Parathyroid adenoma (tissue), 2 donors: ENCODE results near the gene TLE6.

Source experiments
- H2AFZ ChIP-seq: fragments of 300-600 bp; sonication (generic); one replicate; pipeline ENCODE4 v1.7.0; 2017; ENCODE audit warnings: antibody characterized with exemption, mild to moderate bottlenecking
- H3K27ac ChIP-seq: fragments of 300-600 bp; sonication (generic); one replicate; pipeline ENCODE4 v1.7.0; 2017
- H3K27me3 ChIP-seq: fragments of 300-600 bp; sonication (generic); one replicate; pipeline ENCODE4 v1.7.0; 2017; ENCODE audit warnings: low read length; ENCODE audit not compliant: control insufficient read depth, insufficient read depth
- H3K36me3 ChIP-seq: fragments of 300-600 bp; sonication (generic); one replicate; pipeline ENCODE4 v1.7.0; 2017; ENCODE audit warnings: low read length; ENCODE audit not compliant: control insufficient read depth, insufficient read depth
- H3K4me1 ChIP-seq: fragments of 300-600 bp; sonication (generic); one replicate; pipeline ENCODE4 v1.7.0; 2017; ENCODE audit warnings: control low read depth
- H3K4me2 ChIP-seq: fragments of 300-600 bp; sonication (generic); one replicate; pipeline ENCODE4 v1.7.0; 2017; ENCODE audit warnings: low read length
- H3K4me3 ChIP-seq: fragments of 300-600 bp; sonication (generic); one replicate; pipeline ENCODE4 v1.7.0; 2017; ENCODE audit warnings: low read depth, low read length
- H3K79me2 ChIP-seq: fragments of 300-600 bp; sonication (generic); one replicate; pipeline ENCODE4 v1.7.0; 2017; ENCODE audit warnings: control low read depth
- H3K9ac ChIP-seq: fragments of 300-600 bp; sonication (generic); one replicate; pipeline ENCODE4 v1.7.0; 2017; ENCODE audit warnings: mild to moderate bottlenecking
- H3K9me3 ChIP-seq: fragments of 300-600 bp; sonication (generic); one replicate; pipeline ENCODE4 v1.7.0; 2017; ENCODE audit warnings: low read length; ENCODE audit not compliant: control insufficient read depth
- TF ChIP-seq, protein P1 (sequence below): fragments of 300-600 bp; sonication (generic); IDR thresholded peaks from one replicate; pipeline ENCODE4 v1.7.0; 2017; ENCODE audit warnings: antibody characterized with exemption, mild to moderate bottlenecking
- donor health status: primary hyperparathyroidism.

Gene TLE6

DNA sequence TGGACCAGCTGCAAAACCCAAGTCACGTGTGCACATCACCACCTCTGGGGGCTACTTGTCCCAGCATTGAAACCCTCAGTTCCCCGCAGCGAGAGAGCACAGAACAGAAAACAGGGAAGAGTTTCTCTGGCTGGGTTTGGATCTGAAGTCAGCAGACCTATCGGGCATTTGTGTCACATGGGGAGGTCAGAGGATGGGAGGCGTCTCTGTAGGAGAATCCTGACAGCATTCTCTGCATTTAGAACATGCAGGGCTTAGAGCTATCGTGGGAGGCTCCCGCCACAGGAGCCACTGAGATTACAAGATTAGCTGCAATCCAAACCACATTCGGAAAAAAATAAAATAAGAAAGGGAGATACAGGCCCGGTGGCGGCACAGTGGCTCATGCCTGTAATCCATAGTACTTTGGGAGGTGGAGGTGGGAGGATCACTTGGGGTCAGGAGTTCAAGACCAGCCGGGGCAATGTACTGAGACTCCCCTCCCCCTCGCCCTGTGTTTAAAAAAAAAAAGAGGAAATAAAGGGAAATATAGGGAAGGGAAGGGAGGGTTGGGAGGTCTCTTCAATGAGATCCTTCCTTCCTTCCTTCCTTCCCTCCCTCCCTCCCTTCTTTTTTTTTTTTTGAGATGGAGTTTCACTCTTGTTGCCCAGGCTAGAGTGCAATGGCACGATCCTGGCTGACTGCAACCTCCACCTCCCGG, 2.9 kb upstream of the TLE6 start:
- TF ChIP-seq, protein P1, sequence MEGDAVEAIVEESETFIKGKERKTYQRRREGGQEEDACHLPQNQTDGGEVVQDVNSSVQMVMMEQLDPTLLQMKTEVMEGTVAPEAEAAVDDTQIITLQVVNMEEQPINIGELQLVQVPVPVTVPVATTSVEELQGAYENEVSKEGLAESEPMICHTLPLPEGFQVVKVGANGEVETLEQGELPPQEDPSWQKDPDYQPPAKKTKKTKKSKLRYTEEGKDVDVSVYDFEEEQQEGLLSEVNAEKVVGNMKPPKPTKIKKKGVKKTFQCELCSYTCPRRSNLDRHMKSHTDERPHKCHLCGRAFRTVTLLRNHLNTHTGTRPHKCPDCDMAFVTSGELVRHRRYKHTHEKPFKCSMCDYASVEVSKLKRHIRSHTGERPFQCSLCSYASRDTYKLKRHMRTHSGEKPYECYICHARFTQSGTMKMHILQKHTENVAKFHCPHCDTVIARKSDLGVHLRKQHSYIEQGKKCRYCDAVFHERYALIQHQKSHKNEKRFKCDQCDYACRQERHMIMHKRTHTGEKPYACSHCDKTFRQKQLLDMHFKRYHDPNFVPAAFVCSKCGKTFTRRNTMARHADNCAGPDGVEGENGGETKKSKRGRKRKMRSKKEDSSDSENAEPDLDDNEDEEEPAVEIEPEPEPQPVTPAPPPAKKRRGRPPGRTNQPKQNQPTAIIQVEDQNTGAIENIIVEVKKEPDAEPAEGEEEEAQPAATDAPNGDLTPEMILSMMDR, result no peak
- H3K27ac ChIP-seq, result peak overlapping the region; percentile 45
- peak overlapping the region; percentile 33 for H3K4me2 ChIP-seq
- no peak overlapping the region for H3K4me3 ChIP-seq
- H3K9me3 ChIP-seq, result no peaks in the 10 kb centered on the region
- H3K36me3 ChIP-seq, result no peaks in the 10 kb centered on the region
- no peaks in the 10 kb centered on the region for H3K79me2 ChIP-seq
- no peak overlapping the region for H3K9ac ChIP-seq
- H2AFZ ChIP-seq, result peak overlapping the region; percentile 39
- H3K27me3 ChIP-seq, result no peaks in the 10 kb centered on the region
- peaks cover 32% of the 10 kb centered on the region for H3K4me1 ChIP-seq

DNA sequence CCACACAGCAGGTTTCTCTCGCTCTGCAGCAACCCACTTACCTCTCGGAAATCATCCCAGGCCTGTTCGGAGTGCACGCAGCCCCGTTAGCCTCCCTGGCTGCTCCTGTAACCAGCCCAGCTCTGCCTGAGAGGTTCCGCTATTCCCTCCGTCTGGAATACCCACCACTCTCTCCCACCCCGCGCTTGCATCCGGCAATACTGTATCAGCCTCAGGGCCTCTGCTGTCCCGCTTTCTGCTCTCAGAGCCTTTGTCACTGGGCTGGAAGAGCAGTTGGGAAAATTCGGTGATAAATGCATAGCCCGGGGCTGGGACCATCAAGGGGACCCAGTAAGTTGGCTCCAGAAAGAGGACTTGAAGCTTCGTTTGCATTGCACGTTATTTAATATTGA, 759 bp upstream of the TLE6 start:
- Histone ChIP-seq H3K9ac (no peak overlapping the region), H3K9me3 (no peaks in the 10 kb centered on the region), H3K36me3 (no peaks in the 10 kb centered on the region), H3K4me3 (peak overlapping the region; percentile 63), H3K27ac (peak overlapping the region; percentile 18), H3K4me1 (peaks cover 29% of the 10 kb centered on the region), H3K27me3 (no peaks in the 10 kb centered on the region), H2AFZ (peak overlapping the region; percentile 67), H3K79me2 (no peaks in the 10 kb centered on the region), H3K4me2 (peak overlapping the region; percentile 88)
- TF ChIP-seq, protein P1, result no peak

DNA sequence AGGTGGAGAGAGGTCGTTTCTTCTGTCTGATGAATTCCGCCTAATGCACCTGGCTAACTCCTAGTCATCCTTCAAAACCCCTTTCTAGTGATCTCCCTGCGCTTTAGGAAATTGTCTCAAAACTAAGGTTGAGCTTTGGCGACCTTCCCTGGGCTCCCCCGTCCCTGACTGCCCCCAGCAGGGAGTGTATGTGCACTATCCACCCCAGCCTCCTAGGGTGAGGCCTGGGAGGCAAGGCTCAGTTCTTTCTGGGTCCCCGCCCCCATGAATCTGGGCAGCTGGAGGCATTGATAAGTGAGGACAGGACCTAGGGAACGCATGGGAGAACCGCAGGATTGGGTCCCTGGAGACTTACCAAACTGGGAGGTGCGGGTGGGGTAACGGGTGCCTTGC, 378 bp downstream of the TLE6 start:
- Histone ChIP-seq H3K27me3 (no peaks in the 10 kb centered on the region), H3K36me3 (no peaks in the 10 kb centered on the region), H3K4me3 (no peak overlapping the region), H3K27ac (peak overlapping the region; percentile 56), H3K9me3 (no peaks in the 10 kb centered on the region), H3K9ac (no peak overlapping the region), H3K4me2 (peak overlapping the region; percentile 27), H3K79me2 (no peaks in the 10 kb centered on the region), H3K4me1 (peaks cover 32% of the 10 kb centered on the region), H2AFZ (peak overlapping the region; percentile 55)
- TF ChIP-seq, protein P1, result no peak

DNA sequence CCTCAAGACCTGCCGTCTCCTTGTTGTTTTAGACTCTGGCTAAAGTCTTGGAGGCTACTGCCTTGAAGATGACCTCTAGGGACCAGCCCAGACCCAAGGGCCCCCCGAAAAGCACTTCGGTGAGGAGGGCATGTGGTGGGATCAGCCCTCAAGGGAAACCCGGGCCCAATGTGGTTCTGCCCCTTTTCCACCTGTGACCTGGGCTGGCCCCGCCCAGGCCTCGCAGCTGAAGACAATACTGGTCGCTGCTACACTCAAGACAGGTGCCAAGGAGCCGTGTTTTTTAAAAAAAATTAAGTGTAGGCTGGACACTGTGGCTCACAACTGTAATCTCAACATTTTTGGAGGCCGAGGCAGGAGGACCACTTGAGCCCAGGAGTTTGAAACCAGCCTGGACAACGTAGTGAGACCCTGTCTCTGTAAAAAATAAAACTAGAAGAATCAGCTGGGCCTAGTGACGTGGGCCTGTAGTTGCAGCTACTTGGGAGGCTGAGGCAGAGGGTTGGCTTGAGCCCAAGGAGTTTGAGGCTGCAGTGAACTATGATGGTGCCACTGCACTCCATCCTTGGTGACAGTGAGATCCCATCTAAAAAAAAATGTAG, 903 bp downstream of the TLE6 start:
- Histone ChIP-seq H3K36me3 (no peaks in the 10 kb centered on the region), H3K4me1 (peaks cover 37% of the 10 kb centered on the region), H3K79me2 (no peaks in the 10 kb centered on the region), H3K4me2 (no peak overlapping the region), H3K27ac (peak overlapping the region; percentile 56), H3K4me3 (no peak overlapping the region), H3K27me3 (no peaks in the 10 kb centered on the region), H3K9me3 (no peaks in the 10 kb centered on the region), H2AFZ (peak overlapping the region; percentile 55), H3K9ac (no peak overlapping the region)
- TF ChIP-seq, protein P1, result no peak
